Muscle of leg (tissue), 11 donors: ENCODE results near the gene CCDC92. TPM values are rescaled to one million over a fixed set of nuclear protein-coding genes. Genes with fewer than 3 reads are reported as not detected.

ENCODE experiments used
- DNase-seq: peaks from one replicate; pipeline ENCODE4 v3.0.0; 2013
- H3K27ac ChIP-seq: one replicate; pipeline ENCODE4 v1.5.1; 2013; ENCODE audit warnings: mild to moderate bottlenecking, low read length, control low read depth
- H3K27me3 ChIP-seq: one replicate; pipeline ENCODE4 v1.6.1; 2013; ENCODE audit warnings: low read length; ENCODE audit not compliant: control insufficient read depth, insufficient read depth
- H3K36me3 ChIP-seq: one replicate; pipeline ENCODE4 v1.6.1; 2013; ENCODE audit warnings: low read length; ENCODE audit not compliant: control insufficient read depth, insufficient read depth
- H3K4me1 ChIP-seq: one replicate; pipeline ENCODE4 v1.6.1; 2013; ENCODE audit warnings: low read length; ENCODE audit not compliant: control insufficient read depth, insufficient read depth
- H3K4me3 ChIP-seq: one replicate; pipeline ENCODE4 v1.5.1; 2013; ENCODE audit warnings: low read length, control low read depth
- H3K9me3 ChIP-seq: replicated peaks from 2 replicates; pipeline ENCODE4 v1.6.1; 2013; ENCODE audit warnings: low read depth, low read length; ENCODE audit not compliant: control insufficient read depth
- WGBS: methylation state at CpG from one replicate; pipeline ENCODE4 v1.1.5; 2013; ENCODE audit warnings: missing lambda C conversion rate; ENCODE audit not compliant: insufficient coverage; 5-methylcytosine and 5-hydroxymethylcytosine counted together
- polyA plus RNA-seq, 8 donors: library from polyadenylated mRNA; unstranded; fragments of 120-200 nt; gene quantifications; one replicate each; pipeline versions ENCODE4 v1.2.1 to v1.2.3, GENCODE V29; 2013; ENCODE audit warnings: inconsistent platforms in 1 of 8, low replicate concordance in 1 of 8; ENCODE audit not compliant: insufficient read length in 8 of 8, insufficient read depth in 1 of 8
- total RNA-seq: library from RNA; stranded (reverse); fragments of 120-200 nt; gene quantifications from one replicate; pipeline ENCODE4 v1.2.4, GENCODE V29; 2013

Gene CCDC92
- total and polyA plus RNA-seq, 9 donors, result 7.4 to 30.9 (median 29.3) TPM

- H3K9me3 ChIP-seq, result no peaks in the 10 kb centered on the region
- no peak for DNase-seq
- H3K27me3 ChIP-seq, result no peaks in the 10 kb centered on the region
- 100% methylated on average over 1 of the region's 6 CpGs for WGBS
- no peak overlapping the region for H3K4me3 ChIP-seq
- H3K27ac ChIP-seq, result no peak overlapping the region
- H3K36me3 ChIP-seq, result peaks cover 21% of the 10 kb centered on the region
- H3K4me1 ChIP-seq, result no peaks in the 10 kb centered on the region
Observed at GRCh38 chr12:123979566-123979965, 6.9 kb upstream of the CCDC92 start.

GRCh38 chr12:123976227-123976826, 3.7 kb upstream of the CCDC92 start:
- Histone ChIP-seq H3K36me3 (peaks cover 16% of the 10 kb centered on the region), H3K9me3 (no peaks in the 10 kb centered on the region), H3K27me3 (no peaks in the 10 kb centered on the region), H3K27ac (no peak overlapping the region), H3K4me3 (no peak overlapping the region), H3K4me1 (peaks cover 9% of the 10 kb centered on the region)
- no peak for DNase-seq
- WGBS, result 85% methylated on average over 5 of the region's 7 CpGs

- 1% methylated on average over 66 of the region's 69 CpGs for whole genome bisulfite sequencing
- Histone ChIP-seq H3K36me3 (peaks cover 13% of the 10 kb centered on the region), H3K4me1 (peaks cover 9% of the 10 kb centered on the region), H3K27me3 (no peaks in the 10 kb centered on the region), H3K9me3 (no peaks in the 10 kb centered on the region), H3K4me3 (peak overlapping the region; percentile 58), H3K27ac (no peak overlapping the region)
- DNase-seq, result peak; percentile 51
Observed at GRCh38 chr12:123973552-123974341, 1.1 kb upstream of the CCDC92 start.

GRCh38 chr12:123971770-123972456, 718 bp downstream of the CCDC92 start:
- H3K27me3 ChIP-seq, result no peaks in the 10 kb centered on the region
- peaks cover 9% of the 10 kb centered on the region for H3K4me1 ChIP-seq
- peak overlapping the region; percentile 65 for H3K4me3 ChIP-seq
- H3K27ac ChIP-seq, result peak overlapping the region; percentile 79
- DNase-seq, result peak; percentile 45
- WGBS, result under 1% methylated on average over 51 of the region's 55 CpGs
- no peaks in the 10 kb centered on the region for H3K9me3 ChIP-seq
- H3K36me3 ChIP-seq, result peaks cover 10% of the 10 kb centered on the region

GRCh38 chr12:123971449-123971769, 1.2 kb downstream of the CCDC92 start:
- H3K4me1 ChIP-seq, result peaks cover 9% of the 10 kb centered on the region
- 0% methylated on average over 3 of the region's 10 CpGs for WGBS

GRCh38 chr12:123967121-123967586, 5.5 kb downstream of the CCDC92 start:
- H3K27ac ChIP-seq, result no peak overlapping the region
- peaks cover 6% of the 10 kb centered on the region for H3K36me3 ChIP-seq
- H3K4me3 ChIP-seq, result no peak overlapping the region
- 79% methylated on average over 2 of the region's 8 CpGs for WGBS
- H3K4me1 ChIP-seq, result peaks cover 4% of the 10 kb centered on the region
- no peak for DNase-seq
- no peaks in the 10 kb centered on the region for H3K27me3 ChIP-seq
- H3K9me3 ChIP-seq, result no peaks in the 10 kb centered on the region

More at GRCh38 chr12:123971449-123971769, 1.2 kb downstream of the CCDC92 start:
- Histone ChIP-seq H3K27ac (peak overlapping the region; percentile 79), H3K4me3 (peak overlapping the region; percentile 65), H3K9me3 (no peaks in the 10 kb centered on the region), H3K36me3 (peaks cover 8% of the 10 kb centered on the region), H3K27me3 (no peaks in the 10 kb centered on the region)
- no peak for DNase-seq

GRCh38 chr12:123966596-123966995, 6.0 kb downstream of the CCDC92 start:
- Histone ChIP-seq H3K9me3 (no peaks in the 10 kb centered on the region), H3K4me1 (peaks cover 2% of the 10 kb centered on the region), H3K4me3 (no peak overlapping the region), H3K36me3 (peaks cover 6% of the 10 kb centered on the region), H3K27me3 (no peaks in the 10 kb centered on the region), H3K27ac (no peak overlapping the region)
- WGBS, result 90% methylated on average over 3 of the region's 3 CpGs
- no peak for DNase-seq

GRCh38 chr12:123965382-123965781, 7.2 kb downstream of the CCDC92 start:
- Histone ChIP-seq H3K4me1 (no peaks in the 10 kb centered on the region), H3K36me3 (peaks cover 6% of the 10 kb centered on the region), H3K27ac (no peak overlapping the region), H3K27me3 (no peaks in the 10 kb centered on the region), H3K4me3 (no peak overlapping the region), H3K9me3 (no peaks in the 10 kb centered on the region)
- no peak for DNase-seq
- WGBS, result 60% methylated on average over 3 of the region's 5 CpGs

- Histone ChIP-seq H3K27me3 (no peaks in the 10 kb centered on the region), H3K36me3 (peaks cover 6% of the 10 kb centered on the region), H3K27ac (no peak overlapping the region), H3K9me3 (no peaks in the 10 kb centered on the region), H3K4me3 (no peak overlapping the region), H3K4me1 (no peaks in the 10 kb centered on the region)
- no CpG with 5 or more reads among the region's 4 CpGs for WGBS
- no peak for DNase-seq
Observed at GRCh38 chr12:123963821-123964220, 8.8 kb downstream of the CCDC92 start.

GRCh38 chr12:123962513-123962912, 10.1 kb downstream of the CCDC92 start:
- 100% methylated on average over 1 of the region's 5 CpGs for WGBS
- Histone ChIP-seq H3K36me3 (peaks cover 6% of the 10 kb centered on the region), H3K27ac (no peak overlapping the region), H3K27me3 (no peaks in the 10 kb centered on the region), H3K4me1 (no peaks in the 10 kb centered on the region), H3K9me3 (no peaks in the 10 kb centered on the region), H3K4me3 (no peak overlapping the region)
- DNase-seq, result no peak
